HEK293 (cell line): ENCODE data around the gene PRG2.

ENCODE experiments used
- CTCF ChIA-PET: fragments of 350-600 bp; formaldehyde crosslinking; extraction: SDS; loops from one replicate; lab custom pipeline; 2021; ENCODE audit warnings: antibody characterized with exemption; lab: Yijun Ruan, JAX
- POLR2A ChIA-PET: fragments of 300-600 bp; formaldehyde crosslinking; extraction: SDS; loops from one replicate; lab custom pipeline; 2020; ENCODE audit warnings: antibody characterized with exemption, inconsistent platforms; lab: Yijun Ruan, JAX
- H3K27ac ChIP-seq: fragments of 200-500 bp; sonication (Bioruptor generic); 2 replicates; pipeline ENCODE4 v1.5.1; 2014; ENCODE audit warnings: low read depth, low read length, control low read depth, inconsistent platforms; ENCODE audit errors: extremely low read depth
- H3K36me3 ChIP-seq, 2 experiments: fragments of 200-500 bp in 1 of 2; sonication (Bioruptor generic) in 1 of 2; 1 replicate in 1 of 2; 2 replicates in 1 of 2; pipeline ENCODE4 v1.5.1; 2014 to 2017; ENCODE audit warnings: inconsistent platforms in 2 of 2, low read length in 2 of 2; ENCODE audit not compliant: control insufficient read depth in 2 of 2, insufficient read depth in 1 of 2
- H3K4me1 ChIP-seq: fragments of 200-500 bp; sonication (Bioruptor generic); 2 replicates; pipeline ENCODE4 v1.5.1; 2014; ENCODE audit warnings: mild to moderate bottlenecking, low read length, inconsistent platforms; ENCODE audit not compliant: control insufficient read depth, insufficient read depth
- H3K4me3 ChIP-seq: 2 replicates; pipeline ENCODE4 v1.5.1; 2011; ENCODE audit warnings: low read depth, mild to moderate bottlenecking, control low read depth, low read length, moderate library complexity
- H3K9me3 ChIP-seq: fragments of 200-500 bp; sonication (Bioruptor generic); 2 replicates; pipeline ENCODE4 v1.5.1; 2014; ENCODE audit warnings: low read depth, low read length, inconsistent platforms; ENCODE audit not compliant: control insufficient read depth, insufficient read depth
- OSR2 ChIP-seq: fragments of 450-650 bp; formaldehyde crosslinking; IDR thresholded peaks from 2 replicates; pipeline ENCODE4 v1.5.1; 2016; ENCODE audit warnings: missing biosample characterization, missing genetic modification characterization
- TRIM28 ChIP-seq: IDR thresholded peaks from 2 replicates; pipeline ENCODE4 v1.6.1; 2011; ENCODE audit warnings: low read length, control low read depth, borderline replicate concordance
- YY2 ChIP-seq: fragments of 450-650 bp; formaldehyde crosslinking; IDR thresholded peaks from 2 replicates; pipeline ENCODE4 v1.5.1; 2016; ENCODE audit warnings: missing biosample characterization, missing genetic modification characterization
- ZBTB17 ChIP-seq: fragments of 450-650 bp; formaldehyde crosslinking; IDR thresholded peaks from 2 replicates; pipeline ENCODE4 v1.5.1; 2016; ENCODE audit warnings: missing biosample characterization, missing genetic modification characterization
- ZBTB20 ChIP-seq: fragments of 450-650 bp; formaldehyde crosslinking; IDR thresholded peaks from 2 replicates; pipeline ENCODE4 v1.5.1; 2016; ENCODE audit warnings: missing biosample characterization, missing genetic modification characterization
- ZNF19 ChIP-seq: fragments of 450-650 bp; formaldehyde crosslinking; IDR thresholded peaks from 2 replicates; pipeline ENCODE4; 2016; ENCODE audit warnings: missing biosample characterization, missing genetic modification characterization, low read depth
- ZNF280C ChIP-seq: fragments of 450-650 bp; formaldehyde crosslinking; IDR thresholded peaks from 2 replicates; pipeline ENCODE4 v1.5.1; 2016; ENCODE audit warnings: missing biosample characterization, missing genetic modification characterization
- ZNF571 ChIP-seq: fragments of 450-650 bp; formaldehyde crosslinking; IDR thresholded peaks from 2 replicates; pipeline ENCODE4 v1.5.0; 2017; ENCODE audit warnings: missing biosample characterization, missing genetic modification characterization
- TF ChIP-seq, protein P1 (sequence below): fragments of 450-650 bp; formaldehyde crosslinking; IDR thresholded peaks from 2 replicates; pipeline ENCODE4 v1.5.1; 2016; ENCODE audit warnings: missing biosample characterization, missing genetic modification characterization
- TF ChIP-seq, protein P2 (sequence below): fragments of 450-650 bp; formaldehyde crosslinking; IDR thresholded peaks from 2 replicates; pipeline ENCODE4 v1.5.1; 2016; ENCODE audit warnings: missing biosample characterization, missing genetic modification characterization
- TF ChIP-seq, protein P3 (sequence below): fragments of 450-650 bp; formaldehyde crosslinking; conservative IDR thresholded peaks from 2 replicates; pipeline ENCODE4 v1.5.1; 2016; ENCODE audit warnings: low read depth, missing biosample characterization, missing genetic modification characterization
- TF ChIP-seq, protein P4 (sequence below): fragments of 450-650 bp; formaldehyde crosslinking; IDR thresholded peaks from 2 replicates; pipeline ENCODE4 v1.5.1; 2016; ENCODE audit warnings: missing biosample characterization, missing genetic modification characterization

The PRG2 gene

DNA sequence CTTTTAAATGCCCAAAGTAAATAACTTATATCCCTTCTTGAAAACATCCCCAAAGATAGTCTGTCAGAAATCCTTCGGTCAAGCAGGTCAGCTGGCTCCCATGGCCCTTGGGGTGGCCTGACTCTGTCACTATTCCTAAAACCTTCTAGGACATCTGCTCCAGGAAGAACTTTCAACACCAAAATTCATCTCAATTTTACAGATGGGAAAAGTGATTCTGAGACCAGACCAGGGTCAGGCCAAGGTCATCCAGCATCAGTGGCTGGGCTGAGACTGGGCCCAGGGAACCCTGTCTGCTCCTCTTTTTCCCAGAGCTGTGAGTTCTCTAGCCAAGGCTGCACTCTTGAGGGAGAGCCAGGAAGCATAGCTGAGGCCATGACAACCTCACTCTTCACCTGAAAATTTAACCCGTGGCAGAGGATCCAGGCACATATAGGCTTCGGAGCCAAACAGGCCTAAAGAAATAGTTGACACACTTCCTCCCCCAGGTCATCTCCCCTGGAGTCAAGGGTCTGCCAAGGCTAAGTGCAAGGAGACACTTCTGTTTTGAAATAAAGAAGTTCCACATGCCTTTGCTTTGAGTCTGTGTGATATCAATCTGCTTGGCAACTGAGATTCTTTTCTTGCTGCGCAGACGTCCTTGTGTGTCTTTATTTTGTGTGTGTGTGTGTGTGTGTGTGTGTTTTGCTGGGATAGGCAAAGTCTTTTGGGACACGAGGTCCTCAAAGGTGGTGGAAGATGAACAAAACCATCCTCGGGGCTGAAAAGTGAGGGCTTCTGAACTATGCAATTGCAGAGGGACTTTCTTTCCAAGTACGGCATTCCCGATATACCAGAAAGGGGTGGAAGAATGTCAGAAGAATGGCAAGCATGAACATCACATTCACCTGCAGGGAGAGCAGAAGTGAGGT, 16.8 kb upstream of the PRG2 start (continued):
- TF ChIP-seq, protein P1, sequence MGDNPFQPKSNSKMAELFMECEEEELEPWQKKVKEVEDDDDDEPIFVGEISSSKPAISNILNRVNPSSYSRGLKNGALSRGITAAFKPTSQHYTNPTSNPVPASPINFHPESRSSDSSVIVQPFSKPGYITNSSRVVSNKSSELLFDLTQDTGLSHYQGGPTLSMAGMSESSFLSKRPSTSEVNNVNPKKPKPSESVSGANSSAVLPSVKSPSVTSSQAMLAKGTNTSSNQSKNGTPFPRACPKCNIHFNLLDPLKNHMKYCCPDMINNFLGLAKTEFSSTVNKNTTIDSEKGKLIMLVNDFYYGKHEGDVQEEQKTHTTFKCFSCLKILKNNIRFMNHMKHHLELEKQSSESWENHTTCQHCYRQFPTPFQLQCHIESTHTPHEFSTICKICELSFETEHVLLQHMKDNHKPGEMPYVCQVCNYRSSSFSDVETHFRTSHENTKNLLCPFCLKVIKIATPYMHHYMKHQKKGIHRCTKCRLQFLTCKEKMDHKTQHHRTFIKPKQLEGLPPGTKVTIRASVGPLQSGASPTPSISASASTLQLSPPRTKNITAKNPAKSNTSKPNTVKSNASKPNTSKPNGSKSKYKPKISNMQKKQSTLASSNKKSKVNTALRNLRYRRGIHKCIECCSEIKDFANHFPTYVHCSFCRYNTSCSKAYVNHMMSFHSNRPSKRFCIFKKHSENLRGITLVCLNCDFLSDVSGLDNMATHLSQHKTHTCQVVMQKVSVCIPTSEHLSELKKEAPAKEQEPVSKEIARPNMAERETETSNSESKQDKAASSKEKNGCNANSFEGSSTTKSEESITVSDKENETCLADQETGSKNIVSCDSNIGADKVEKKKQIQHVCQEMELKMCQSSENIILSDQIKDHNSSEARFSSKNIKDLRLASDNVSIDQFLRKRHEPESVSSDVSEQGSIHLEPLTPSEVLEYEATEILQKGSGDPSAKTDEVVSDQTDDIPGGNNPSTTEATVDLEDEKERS (tag by site-specific recombination): no peak

GRCh38 chr11:57406337-57406904, 16.0 kb upstream of the PRG2 start:
- TF ChIP-seq ZNF19 (tag by site-specific recombination) (no peak), TRIM28 (no peak), ZNF571 (tag by site-specific recombination) (no peak), YY2 (no peak), ZBTB17 (tag by site-specific recombination) (no peak), ZNF280C (tag by site-specific recombination) (no peak), ZBTB20 (no peak), OSR2 (tag by site-specific recombination) (no peak)
- TF ChIP-seq, protein P2, sequence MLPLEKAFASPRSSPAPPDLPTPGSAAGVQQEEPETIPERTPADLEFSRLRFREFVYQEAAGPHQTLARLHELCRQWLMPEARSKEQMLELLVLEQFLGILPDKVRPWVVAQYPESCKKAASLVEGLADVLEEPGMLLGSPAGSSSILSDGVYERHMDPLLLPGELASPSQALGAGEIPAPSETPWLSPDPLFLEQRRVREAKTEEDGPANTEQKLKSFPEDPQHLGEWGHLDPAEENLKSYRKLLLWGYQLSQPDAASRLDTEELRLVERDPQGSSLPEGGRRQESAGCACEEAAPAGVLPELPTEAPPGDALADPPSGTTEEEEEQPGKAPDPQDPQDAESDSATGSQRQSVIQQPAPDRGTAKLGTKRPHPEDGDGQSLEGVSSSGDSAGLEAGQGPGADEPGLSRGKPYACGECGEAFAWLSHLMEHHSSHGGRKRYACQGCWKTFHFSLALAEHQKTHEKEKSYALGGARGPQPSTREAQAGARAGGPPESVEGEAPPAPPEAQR (tag by site-specific recombination): no peak
- TF ChIP-seq, protein P3, sequence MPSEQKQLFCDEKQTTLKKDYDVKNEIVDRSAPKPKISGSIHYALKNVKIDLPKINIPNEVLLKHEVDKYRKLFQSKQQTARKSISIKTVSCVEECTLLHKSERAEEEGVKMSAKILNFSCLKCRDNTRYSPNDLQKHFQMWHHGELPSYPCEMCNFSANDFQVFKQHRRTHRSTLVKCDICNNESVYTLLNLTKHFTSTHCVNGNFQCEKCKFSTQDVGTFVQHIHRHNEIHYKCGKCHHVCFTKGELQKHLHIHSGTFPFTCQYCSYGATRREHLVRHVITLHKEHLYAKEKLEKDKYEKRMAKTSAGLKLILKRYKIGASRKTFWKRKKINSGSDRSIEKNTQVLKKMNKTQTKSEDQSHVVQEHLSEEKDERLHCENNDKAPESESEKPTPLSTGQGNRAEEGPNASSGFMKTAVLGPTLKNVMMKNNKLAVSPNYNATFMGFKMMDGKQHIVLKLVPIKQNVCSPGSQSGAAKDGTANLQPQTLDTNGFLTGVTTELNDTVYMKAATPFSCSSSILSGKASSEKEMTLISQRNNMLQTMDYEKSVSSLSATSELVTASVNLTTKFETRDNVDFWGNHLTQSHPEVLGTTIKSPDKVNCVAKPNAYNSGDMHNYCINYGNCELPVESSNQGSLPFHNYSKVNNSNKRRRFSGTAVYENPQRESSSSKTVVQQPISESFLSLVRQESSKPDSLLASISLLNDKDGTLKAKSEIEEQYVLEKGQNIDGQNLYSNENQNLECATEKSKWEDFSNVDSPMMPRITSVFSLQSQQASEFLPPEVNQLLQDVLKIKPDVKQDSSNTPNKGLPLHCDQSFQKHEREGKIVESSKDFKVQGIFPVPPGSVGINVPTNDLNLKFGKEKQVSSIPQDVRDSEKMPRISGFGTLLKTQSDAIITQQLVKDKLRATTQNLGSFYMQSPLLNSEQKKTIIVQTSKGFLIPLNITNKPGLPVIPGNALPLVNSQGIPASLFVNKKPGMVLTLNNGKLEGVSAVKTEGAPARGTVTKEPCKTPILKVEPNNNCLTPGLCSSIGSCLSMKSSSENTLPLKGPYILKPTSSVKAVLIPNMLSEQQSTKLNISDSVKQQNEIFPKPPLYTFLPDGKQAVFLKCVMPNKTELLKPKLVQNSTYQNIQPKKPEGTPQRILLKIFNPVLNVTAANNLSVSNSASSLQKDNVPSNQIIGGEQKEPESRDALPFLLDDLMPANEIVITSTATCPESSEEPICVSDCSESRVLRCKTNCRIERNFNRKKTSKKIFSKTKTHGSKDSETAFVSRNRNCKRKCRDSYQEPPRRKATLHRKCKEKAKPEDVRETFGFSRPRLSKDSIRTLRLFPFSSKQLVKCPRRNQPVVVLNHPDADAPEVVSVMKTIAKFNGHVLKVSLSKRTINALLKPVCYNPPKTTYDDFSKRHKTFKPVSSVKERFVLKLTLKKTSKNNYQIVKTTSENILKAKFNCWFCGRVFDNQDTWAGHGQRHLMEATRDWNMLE: no peak
- TF ChIP-seq, protein P4, sequence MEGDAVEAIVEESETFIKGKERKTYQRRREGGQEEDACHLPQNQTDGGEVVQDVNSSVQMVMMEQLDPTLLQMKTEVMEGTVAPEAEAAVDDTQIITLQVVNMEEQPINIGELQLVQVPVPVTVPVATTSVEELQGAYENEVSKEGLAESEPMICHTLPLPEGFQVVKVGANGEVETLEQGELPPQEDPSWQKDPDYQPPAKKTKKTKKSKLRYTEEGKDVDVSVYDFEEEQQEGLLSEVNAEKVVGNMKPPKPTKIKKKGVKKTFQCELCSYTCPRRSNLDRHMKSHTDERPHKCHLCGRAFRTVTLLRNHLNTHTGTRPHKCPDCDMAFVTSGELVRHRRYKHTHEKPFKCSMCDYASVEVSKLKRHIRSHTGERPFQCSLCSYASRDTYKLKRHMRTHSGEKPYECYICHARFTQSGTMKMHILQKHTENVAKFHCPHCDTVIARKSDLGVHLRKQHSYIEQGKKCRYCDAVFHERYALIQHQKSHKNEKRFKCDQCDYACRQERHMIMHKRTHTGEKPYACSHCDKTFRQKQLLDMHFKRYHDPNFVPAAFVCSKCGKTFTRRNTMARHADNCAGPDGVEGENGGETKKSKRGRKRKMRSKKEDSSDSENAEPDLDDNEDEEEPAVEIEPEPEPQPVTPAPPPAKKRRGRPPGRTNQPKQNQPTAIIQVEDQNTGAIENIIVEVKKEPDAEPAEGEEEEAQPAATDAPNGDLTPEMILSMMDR (tag by site-specific recombination): no peak
- TF ChIP-seq, all 188 proteins: peak for 0
- Histone ChIP-seq H3K9me3 (no peaks in the 10 kb centered on the region), H3K36me3 (no peaks in the 10 kb centered on the region), H3K4me3 (no peak overlapping the region), H3K4me1 (no peaks in the 10 kb centered on the region), H3K27ac (no peak overlapping the region)
- CTCF ChIA-PET: interaction anchor here (0.6 to 1.0 kb wide), 3 partner anchors 50 to 157 kb away, joined by 3 to 6 read pairs (median 4); no protein-coding TSS in a partner anchor
- POLR2A ChIA-PET: interaction anchor here (0.6 kb wide), 1 partner anchor 69 kb away, joined by 4 read pairs; no protein-coding TSS in a partner anchor
